Fibroblast of skin of abdomen (primary cell): ENCODE measurements around the gene WDR46.

Experiments
- DNase-seq: peaks from one replicate; pipeline ENCODE4 v3.0.0-alpha.2; 2013

The WDR46 gene

DNA sequence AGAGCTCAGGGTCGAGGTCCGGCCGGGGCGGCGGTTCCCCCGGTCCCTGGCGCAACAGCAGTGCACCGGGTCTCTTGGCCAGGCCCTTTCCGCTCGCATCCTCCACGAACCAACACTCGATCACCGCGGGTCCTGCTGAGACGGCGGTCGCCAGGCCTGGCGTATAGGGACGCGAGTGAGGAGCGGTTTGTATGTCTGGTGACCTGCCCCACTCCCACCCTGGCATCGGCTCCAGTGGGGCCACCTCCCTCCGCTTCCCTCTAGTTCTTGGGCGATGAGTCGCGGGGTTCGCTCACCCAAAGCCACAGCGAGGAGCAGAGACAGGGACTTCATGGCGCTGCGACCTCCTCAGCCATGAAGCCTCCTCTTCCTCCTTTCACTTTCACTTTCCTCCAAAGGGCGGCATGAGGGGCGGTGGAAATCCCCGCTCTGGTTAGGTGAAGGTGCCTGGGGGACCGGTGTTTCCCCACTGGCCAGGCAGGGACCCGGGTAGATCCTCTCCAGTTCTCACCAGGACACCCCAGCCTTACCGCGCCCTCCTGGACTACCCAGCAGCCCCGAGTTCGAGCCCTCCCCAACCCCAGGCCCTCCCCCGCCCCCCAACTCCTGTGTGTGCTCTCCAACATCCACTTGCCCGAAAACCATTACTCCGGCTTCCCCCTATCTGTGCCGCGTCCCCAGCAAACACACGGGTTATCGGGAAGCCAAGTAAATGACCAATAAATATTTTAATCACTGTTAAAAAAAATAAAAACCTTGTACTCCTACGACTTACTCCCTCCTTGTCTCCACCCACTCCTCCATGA lies 24.9 kb upstream of the WDR46 start, which contains the start of gene TAPBP:
TSS of gene TAPBP (minus strand) at position 370 of the 806 bp plus-strand sequence. CDS start at position 333, 37 bp downstream.
- DNase-seq = peak; percentile 55

DNA sequence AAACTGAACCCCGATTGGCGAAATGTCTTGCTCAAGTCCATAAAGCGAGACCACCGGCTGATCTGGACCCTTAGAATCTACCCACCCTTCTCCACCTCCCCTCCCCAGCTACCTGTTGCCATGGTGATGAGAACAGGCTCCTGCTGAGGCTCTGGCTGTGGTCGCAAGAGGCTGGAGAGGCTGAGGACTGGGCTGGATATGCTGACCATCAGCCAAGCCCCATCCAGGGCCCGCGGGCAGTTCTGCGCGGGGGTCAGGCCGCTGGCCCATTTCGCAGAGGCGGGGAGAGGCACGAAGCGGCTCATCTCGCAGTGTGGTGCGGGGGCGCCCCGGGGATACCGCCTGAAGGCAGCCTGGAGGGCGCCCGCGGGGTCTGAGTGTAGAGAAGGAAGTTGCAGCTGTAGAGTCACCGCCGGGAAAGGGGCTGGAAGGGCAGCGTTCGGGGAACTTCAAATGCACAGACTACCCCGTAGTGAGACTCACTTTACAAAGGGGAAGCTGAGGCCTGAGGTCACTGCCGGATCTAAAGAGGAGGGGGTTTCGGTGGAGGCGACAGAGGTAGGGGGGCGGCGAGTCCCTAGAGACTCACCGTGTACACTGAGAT lies 24.2 kb upstream of the WDR46 start:
- DNase-seq = peak; percentile 11

DNA sequence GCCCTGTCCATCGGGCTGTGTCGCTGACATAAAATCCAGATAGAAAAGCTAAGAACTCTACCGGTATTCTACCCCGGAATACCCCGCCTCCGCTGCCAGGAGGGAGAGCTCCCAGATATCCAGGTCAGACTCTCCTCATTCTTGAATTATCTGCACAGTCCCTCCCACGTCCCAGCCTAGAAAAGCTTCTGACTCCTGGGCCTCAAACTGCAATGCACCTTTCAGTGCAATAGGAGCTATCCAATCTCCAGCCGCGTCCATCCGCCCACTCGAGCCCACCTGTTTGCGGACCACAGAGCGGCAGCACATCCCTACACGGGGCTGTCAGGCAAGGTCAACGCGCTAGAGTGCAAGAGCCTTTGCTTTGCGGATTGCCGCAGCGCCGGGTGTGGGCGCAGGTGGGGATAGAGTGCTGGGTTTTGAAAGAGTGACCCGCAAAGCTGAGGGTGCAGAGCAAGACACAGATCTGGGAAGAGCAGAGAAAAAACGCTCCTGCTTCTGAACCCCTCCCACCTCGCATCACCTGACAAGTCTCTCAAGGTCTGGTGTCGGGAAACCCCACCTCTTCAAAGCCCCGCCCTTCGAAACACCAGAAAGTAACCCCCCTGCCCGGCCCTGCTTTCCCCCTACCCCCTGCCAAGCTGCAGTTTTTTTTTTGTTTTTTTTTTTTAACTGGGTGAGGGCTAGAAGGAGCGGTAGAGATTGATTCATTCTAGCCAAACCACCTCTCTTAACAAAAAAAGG lies 23.5 kb upstream of the WDR46 start:
- peak; percentile 48 for DNase-seq

DNA sequence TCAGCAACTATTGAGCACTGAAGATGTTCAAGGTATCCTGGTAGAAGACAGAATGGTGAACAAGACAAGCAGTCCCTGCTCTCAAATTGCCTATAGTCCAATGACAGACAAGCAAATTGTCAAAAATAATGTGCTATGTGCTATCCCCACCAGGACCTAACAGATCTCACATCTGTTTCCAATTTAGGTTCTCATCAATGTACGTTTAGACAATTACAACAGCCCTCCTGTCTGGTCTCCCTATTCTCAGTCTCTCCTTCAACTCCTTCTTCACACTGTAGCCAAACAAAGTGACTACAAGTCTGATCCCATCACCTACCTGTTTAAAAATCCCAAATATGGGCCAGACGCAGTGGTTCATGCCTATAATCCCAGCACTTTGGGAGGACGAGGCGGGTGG lies 17.3 kb upstream of the WDR46 start:
- no peak for DNase-seq

DNA sequence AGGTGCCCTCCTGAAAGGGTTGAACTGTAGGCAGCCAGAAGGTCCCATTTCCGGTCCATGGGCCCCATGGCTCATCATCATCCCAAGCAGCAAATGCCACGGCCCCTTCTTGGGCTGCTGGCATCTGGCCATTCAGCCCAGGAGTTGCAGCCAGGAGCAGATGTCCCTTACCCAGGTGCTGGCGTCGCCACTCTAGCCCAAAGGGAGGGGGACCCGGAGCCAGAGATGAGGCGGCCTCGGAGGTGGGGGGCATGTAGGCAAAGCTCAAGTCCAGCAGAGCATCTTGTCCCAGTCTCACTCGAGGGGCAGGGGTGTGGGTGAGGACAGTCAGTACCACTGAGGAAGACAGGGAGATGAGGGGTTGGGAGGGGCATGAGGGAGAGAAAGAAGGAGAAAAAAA lies 16.0 kb upstream of the WDR46 start:
- no peak for DNase-seq

DNA sequence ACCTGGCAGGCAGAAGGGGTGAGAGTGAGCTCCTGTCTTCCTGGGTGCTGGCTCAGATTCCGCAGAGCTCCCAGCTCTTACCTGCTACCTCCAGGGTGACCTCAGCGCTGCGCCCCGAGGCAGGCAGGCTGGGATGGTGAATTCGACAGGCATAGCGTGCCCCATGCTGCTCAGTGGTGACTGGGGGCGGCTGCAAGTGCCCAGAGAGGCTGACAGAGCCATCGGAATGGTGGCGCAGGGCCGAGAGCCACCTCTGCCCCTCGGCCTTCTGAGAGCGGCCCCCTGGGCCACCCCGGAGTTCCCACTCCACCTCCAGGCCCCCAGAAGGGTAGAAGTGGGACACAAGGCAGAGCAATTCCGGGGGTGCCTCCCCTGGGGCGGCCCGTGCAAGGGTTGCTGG lies 15.2 kb upstream of the WDR46 start:
- no peak for DNase-seq

DNA sequence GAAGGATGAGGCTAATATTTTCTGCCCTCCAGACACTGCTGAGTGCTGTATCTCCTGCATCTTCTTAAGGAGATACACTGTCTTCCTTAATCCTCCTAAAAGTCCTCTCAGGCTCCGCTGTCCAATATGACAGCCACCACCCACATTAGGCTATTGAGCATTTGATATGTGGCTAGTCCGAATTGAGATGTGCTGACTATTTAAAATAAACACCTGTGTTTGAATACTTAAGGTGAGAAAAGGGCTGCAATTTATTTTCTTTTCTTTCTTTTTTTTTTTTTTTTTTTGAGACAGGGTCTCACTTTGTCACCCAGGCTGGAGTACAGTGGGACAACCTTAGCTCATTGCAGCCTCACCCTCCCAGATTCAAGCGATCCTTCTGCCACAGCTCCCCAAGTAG lies 12.8 kb upstream of the WDR46 start:
- no peak for DNase-seq

DNA sequence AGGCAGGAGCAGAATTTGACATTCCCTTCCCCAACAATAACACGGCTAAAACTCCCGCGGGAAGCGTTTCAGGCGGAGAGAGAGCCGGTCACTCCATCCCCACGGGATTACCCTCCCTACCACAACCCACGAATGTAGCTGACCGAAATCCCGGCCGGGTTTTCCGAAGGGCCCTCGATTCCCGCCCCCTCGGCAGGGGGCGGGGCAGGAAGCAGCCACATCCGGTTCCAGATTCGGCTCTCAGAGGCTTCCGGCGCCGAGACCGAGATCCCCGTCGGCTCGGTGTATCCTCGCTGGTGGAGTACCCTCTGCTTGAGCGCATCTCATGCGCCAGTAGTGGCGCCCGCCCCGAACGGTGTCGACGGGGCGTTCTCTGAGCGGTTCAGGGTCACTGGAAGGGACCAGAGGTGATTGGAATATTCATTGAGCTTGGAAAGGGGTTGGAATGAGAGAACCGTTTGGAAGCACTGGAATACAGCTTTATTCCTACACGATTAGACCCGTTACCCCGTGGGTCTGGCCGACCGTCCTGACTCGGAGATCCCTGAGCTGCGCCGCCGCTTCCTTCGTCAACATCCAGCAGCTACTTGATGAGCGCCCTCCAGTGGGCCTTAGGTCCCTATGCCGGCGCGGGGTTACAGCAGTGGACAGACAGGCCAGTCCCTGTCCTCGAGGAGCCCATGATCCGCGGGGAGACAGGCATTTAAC lies 10.4 kb upstream of the WDR46 start:
- DNase-seq = peak; percentile 93

DNA sequence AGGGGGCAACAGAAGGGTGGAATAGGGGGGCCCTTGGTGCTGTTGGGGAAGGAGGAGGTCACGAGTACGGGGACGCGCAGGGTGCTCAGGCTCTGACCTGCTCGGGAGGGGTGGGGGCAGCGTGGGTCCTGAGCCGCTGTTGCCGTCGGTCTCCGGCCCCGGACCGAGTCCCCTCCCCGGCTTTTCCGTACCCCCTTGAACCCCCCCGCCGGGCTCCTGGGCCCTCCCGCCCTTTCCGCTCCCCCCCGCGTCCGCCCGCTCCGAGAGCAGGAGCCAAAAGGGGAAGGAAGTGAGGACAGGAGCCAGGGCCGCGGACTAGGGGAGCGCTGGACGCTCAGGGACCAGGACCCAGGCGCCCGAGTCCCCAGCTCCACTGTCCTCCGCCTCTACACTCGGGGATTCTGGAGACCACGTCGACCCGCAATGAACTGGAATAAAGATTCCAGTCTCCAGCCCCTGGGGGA lies 9.8 kb upstream of the WDR46 start, which contains the start of gene RGL2:
TSS of gene RGL2 (minus strand) at position 170 of the 464 bp plus-strand sequence. CDS start 332 bp downstream, outside the sequence.
- peak; percentile 62 for DNase-seq

DNA sequence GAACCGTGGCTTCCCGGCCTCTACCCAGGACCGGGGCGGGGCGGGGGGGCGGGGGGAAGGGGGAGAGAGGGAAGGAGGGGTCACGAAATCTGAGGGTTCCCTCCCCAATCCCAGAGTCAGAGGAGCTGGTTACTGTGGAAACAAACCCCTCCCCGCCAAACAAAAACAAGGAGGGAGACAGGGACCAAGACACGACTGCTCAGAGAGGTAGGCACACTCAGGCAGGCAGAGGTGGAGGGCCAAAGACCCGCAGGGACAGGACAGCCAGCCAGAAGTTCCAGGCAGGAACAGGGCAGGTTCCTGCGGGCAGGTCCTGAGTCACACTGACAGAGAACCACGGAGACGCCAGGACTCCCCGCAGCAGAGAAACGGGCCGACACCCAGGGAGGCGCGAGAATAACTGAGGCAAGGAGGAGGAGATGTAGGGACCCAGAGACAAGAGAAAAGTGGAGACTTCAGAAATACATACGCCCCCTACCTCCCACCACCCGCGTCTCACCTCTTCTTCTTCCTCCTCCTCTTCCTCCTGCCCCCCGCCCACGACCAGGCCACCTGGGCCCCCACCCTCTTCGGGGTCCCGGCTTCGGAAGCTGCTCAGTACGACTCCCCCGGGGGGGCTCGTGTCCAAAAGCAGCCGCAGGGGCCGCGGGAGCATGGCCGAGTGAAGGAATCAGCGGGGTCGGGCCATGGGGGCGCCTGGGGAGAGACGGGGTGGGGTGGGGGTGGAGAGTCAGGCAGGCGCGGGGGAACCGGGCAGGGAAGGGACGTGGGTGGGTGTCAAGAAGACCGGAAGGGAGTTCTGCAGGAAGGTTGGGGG lies 9.1 kb upstream of the WDR46 start:
- DNase-seq = peak; percentile 73

DNA sequence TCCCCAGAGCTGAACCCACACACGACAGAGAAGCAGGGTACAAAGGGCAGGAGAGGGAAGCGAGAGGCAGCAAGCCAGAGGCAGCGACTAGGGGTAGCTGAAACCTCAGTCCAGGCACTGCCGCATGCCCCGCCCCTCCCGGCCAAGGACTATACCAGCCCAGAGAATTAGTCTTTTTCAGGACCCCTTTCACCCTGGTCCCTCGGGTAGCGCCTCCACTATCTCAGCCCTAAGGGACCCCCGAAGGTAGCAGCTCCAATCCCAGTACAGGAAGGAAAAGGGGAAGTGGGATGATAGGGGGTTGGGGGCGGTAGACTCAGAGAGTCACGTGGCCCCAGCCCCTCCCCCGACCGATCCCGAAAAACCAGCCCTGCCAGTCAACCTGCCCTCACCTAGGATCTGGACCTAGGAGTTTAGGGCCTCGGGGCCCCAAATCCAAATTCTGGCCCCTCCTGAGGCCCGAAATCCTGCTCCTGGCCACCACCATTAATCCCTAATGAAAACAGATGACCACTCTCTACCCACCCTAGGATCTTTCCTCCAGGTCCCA lies 8.4 kb upstream of the WDR46 start:
- DNase-seq = no peak

DNA sequence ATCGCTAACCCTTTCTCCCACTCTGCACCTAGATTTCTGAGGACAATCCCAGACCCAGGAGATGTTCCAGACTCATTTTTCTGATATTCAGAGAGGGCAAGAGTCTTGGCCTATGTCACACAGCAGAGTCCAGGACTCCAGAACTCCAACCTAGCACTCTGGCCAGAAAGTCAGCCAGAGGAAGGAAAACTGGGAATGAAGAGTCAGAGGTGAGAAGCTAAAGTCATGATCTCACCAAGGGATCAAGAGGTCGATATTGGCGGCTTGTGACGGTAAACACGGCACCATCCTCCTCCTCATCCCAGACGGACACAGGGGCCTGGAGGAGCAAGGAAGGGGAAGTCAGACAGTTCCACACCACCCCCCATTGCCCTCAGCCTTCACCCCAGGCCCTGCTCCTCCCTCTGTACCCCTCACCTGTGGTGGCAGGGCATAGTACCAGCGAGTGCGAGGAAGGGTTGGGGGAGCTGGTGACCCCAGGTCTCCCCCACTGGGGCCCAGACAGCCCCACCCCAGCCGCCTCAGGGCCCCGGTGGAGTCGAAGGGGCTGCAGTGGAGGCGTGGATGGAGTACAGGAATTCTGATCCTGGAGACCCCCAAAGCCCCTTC lies 7.9 kb upstream of the WDR46 start:
- no peak for DNase-seq

DNA sequence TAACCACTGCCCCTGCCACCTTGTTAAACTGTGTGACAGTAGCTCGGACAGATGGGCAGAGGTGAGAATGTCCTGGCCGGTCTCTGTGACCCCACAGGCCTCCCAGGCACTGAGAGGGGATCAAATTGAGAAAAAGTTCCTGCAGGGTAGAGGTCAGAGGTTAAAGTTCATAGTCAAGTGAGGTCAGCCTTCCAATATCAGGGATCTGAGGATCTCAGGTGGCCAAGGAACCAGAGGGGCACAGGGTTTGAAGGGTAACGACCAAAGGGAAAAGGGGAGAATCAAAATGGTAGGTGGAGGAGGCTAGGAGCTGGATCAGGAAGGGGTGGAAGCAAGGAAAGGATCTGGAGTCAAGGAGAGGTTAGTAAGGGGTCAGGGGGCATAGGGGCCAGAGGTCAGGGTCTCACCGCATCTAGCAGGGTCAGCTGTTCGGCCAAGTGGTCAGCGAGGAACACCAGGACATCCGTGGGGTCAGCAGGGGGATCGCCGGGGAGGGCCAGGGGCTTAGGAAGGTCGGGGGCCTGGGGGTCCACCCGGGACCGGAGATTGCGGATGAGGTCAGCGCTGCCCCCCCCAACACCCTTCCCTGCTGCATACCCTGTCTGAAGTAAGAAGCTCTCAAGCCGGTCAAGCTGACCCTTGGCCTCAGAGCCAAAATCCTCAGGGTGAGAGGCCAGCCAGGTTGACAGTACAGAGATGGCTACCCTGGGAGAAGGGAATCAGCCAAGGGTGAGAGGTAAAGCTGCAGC lies 6.8 kb upstream of the WDR46 start:
- no peak for DNase-seq

DNA sequence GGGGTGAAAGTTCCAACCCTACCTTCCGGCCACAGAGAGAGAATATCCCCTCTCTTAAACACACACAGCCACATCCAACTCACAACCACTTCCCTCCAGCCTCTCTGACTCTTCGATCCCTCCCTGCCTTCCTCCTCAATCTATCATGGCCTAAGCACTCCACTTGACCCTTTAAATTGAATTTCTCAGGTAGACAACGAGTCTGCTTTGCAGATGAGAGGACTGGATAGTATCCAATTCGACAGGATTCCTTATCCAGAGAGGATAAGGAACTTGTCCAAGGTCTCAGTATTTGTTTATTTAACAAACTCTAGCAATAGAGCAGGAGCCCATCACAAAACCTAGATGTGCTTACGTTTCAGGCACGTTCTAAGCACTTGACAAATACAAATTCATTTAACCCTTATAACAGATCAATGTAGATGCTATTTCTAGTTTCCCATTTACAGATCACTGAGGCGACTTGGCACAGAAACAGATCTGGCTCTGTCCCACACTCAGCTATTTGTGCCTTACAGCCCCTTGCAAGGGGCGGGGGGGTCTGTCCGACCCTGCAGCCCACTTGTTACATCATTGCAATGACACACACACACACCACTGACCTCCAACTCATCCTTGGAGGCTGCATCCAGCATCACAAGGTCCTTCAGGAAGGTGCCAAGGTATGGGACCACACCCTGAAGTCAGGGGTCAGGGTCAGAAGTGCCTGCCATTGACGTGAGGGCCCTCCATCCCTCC lies 5.2 kb upstream of the WDR46 start:
- DNase-seq = no peak

DNA sequence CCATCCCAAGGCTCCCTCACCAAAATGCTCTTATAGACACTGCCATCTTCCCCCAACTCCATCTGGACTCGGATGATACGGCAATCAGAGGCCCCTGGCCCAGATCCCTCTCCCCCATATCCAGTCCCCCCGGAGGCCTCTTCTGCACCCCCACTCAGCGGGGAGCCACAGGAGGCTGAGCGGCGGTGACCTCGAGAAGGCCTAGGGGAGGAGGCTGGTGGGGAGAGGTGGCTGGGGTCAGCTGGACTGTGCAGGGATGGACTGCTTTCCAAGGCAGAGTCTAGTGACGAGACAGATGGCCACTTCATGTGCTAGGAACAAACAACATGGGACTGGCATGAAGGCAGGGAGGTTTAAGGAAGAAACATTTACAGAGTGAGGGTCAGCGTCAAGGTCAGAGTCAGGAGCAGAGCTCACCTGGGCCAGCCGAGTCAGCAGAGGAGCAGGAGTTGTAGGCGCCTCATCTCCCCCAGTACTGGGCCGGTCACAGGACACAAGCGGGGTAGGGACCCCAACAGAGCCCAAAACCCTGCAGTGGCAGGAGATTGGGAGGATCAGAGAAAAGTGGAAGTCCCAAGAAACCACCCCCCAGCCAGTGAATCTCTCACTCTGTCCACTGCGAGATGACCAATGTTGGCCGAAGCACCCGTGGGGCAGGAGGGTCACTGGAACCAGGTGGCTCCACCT lies 4.1 kb upstream of the WDR46 start:
- no peak for DNase-seq

DNA sequence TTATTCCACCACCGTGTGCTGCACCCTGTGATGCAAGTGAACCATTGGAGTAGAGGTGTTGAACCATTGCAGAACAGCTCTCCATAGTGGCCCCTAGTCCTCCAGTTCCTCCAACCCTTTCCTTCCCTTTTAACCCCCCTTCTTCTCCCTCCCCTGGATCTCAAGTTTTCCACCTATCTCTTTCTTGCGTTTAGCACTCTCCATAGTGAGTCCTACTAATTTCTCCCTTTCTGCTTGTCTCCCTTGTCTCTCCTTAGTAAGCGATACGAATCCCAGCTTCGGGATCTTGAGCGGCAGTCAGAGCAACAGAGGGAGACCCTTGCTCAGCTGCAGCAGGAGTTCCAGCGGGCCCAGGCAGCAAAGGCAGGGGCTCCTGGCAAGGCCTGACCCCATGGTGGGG lies 1.4 kb upstream of the WDR46 start:
- DNase-seq = no peak

DNA sequence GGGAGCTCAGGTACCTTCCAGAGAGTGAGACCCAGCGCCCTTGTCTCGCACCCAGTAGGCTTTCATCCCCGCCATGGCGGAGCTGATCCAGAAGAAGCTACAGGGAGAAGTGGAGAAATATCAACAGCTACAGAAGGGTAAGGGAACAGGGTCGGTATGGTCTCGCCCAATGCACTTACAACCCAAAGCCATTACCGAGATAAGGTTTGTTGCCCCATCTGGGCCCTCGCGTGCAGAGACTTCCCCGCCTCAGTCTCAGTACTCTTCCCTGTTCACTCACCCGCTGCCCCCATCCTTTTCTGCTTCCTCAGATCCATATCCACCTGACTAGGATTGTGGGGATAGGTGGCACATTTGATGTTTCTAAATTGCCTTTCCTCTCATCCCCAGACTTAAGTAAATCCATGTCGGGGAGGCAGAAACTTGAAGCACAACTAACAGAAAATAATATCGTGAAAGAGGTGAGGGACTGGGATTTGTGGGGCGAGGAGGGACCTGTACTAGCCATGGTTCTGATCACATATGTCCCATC lies 811 bp upstream of the WDR46 start:
- no peak for DNase-seq

DNA sequence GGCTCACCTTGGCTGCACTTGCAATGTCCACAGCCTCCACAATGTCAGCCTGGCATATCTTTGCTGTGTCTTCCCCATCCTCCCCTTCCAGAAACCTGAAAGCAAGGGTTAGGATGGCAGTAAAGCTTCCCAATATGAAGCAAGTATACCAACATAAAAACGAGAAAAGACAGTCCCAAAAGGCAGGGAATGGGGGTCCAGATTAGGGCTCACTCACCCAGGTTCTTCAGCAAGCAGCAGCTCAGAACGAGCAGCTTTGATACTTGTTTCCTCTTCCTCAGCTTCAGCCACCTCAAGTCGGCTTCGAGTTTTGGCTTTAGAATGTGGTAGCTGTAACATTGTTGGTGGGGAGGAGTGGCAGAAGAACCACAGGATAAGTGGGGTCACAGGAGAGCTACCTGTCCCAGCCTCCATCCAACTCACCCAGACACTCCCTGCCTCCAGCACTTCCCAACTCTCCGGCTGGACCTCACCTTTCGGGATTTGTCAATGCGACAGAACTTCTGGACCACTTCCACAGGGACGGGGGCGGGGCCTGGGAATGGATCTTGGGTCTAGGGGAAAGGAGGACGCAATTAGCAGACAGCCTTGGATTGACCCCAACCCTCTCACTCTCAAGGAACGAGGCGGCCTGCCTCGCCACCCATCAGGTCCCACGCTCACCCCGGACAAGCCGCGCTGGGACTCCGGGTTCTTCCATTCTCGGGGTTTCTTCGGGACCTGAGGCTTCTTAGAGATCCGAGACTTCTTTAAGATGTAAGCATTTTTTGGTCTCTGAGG lies 708 bp downstream of the WDR46 start:
- DNase-seq = no peak
